ENCODE data around the gene ANKRD11.

Gene ANKRD11

DNA sequence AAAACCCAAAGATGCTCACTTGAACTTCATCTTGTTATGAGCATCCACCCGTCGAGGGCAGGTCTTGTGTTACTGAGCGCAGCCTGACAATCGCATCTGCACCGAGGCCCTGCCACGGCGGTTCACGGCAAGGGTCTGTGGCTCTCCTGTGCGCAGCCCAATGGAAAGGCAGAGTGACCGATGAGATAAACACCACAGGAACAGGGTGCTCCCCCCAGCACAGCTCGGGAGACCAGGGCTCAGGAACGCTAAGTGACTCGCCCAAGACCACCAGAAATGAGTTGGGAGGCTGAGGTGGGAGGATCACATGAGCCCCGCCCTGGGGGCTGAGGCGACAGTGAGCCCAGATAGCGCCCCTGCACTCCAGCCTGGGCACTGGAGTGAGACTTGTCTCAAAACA lies 134.7 kb downstream of the ANKRD11 start:
- no peak overlapping the region for H3K4me3 ChIP-seq (ENCODE audit: low read length)
- TF ChIP-seq, protein P1, sequence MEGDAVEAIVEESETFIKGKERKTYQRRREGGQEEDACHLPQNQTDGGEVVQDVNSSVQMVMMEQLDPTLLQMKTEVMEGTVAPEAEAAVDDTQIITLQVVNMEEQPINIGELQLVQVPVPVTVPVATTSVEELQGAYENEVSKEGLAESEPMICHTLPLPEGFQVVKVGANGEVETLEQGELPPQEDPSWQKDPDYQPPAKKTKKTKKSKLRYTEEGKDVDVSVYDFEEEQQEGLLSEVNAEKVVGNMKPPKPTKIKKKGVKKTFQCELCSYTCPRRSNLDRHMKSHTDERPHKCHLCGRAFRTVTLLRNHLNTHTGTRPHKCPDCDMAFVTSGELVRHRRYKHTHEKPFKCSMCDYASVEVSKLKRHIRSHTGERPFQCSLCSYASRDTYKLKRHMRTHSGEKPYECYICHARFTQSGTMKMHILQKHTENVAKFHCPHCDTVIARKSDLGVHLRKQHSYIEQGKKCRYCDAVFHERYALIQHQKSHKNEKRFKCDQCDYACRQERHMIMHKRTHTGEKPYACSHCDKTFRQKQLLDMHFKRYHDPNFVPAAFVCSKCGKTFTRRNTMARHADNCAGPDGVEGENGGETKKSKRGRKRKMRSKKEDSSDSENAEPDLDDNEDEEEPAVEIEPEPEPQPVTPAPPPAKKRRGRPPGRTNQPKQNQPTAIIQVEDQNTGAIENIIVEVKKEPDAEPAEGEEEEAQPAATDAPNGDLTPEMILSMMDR (conservative IDR thresholded peaks at IDR 0.05; ENCODE audit: low read length): no peak
- no peak for DNase-seq (ENCODE audit: low read depth)

DNA sequence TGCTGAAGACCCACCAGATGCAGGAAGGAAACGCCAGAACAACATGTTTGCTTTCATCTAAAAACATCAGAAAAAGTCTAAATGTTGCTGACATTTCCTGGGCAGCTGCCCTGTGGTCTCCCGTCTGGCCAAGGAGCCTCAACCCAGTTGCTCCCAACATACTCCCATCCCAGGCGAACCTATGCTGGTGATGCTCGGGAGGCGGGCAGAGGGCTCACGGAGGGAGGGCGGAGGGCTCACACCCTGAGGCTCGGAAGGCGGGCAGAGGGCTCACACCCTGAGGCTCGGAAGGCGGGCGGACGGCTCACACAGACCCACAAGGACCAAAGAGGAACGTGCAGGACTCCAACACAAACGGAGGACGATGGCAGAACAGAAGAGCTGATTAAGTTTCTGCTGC lies 135.4 kb downstream of the ANKRD11 start:
- no peak for DNase-seq (ENCODE audit: low read depth)
- H3K4me3 ChIP-seq (ENCODE audit: low read length): no peak overlapping the region
- TF ChIP-seq, protein P1 (conservative IDR thresholded peaks at IDR 0.05; ENCODE audit: low read length): no peak

DNA sequence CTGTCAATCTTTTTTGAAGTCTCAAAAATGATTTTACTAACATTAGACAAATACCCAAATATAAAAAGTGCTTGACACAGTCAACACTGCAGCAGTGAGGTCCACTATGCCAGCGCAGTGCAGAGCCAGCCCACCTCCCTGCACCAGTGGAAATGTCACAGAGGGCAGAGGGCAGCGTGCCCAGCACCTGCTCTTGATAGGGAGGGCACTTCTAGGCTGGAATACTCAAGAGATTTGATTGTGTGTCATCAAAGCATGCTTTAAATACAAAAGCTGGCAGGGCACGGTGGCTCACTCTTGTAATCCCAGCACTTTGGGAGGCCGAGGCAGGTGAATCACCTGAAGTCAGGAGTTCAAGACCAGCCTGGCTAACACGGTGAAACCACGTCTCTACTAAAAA lies 136.0 kb downstream of the ANKRD11 start:
- H3K4me3 ChIP-seq (ENCODE audit: low read length): no peak overlapping the region
- DNase-seq (ENCODE audit: low read depth): no peak
- TF ChIP-seq, protein P1 (conservative IDR thresholded peaks at IDR 0.05; ENCODE audit: low read length): no peak

DNA sequence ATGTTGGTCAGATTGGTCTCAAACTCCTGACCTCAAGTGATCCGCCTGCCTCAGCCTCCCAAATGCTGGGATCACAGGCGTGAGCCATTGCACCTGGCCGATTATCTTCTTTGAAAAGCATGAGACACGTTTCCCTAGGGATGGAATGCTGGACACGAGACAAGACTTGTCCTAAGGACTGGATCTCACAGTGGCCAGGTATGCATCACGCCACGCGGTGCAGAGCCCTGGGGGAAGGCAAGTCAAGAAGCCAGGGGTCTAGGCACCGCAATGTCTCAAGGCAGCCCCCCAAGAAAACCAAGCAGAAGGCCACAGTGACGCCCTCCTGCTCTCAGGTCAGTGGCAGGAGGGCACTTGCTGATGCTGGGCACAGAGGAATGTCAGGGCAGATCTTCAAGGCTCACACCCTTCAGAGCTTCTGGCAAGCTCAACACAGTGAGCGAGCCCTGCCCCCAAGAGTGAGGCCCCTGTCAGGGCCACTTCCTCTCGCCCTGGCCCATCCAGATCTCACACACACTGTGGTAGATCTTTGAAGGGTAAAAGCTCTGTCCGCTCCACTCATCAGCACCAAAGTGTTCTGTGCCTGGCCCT lies 138.2 kb downstream of the ANKRD11 start:
- TF ChIP-seq, protein P1 (conservative IDR thresholded peaks at IDR 0.05; ENCODE audit: low read length): no peak
- DNase-seq (ENCODE audit: low read depth): no peak
- H3K4me3 ChIP-seq (ENCODE audit: low read length): no peak overlapping the region

DNA sequence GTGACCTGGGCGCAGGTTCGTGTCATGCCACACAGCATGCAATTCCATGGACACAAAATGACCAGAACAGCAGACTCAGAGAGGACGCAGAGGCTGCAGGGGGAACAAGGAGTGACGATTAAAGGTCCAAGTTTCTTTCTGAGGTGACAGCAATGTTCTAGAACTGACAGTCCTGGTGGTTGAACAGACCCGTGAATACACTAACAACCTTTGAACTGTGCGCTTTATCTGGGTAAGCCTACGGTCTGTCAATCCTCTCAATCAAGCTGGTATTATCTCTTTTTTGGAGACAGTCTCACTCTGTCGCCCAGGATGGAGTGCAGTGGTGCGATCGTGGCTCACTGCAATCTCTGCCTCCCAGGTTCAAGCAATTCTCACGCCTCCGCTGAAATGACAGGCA lies 138.7 kb downstream of the ANKRD11 start:
- TF ChIP-seq, protein P1 (conservative IDR thresholded peaks at IDR 0.05; ENCODE audit: low read length): no peak
- DNase-seq (ENCODE audit: low read depth): no peak

DNA sequence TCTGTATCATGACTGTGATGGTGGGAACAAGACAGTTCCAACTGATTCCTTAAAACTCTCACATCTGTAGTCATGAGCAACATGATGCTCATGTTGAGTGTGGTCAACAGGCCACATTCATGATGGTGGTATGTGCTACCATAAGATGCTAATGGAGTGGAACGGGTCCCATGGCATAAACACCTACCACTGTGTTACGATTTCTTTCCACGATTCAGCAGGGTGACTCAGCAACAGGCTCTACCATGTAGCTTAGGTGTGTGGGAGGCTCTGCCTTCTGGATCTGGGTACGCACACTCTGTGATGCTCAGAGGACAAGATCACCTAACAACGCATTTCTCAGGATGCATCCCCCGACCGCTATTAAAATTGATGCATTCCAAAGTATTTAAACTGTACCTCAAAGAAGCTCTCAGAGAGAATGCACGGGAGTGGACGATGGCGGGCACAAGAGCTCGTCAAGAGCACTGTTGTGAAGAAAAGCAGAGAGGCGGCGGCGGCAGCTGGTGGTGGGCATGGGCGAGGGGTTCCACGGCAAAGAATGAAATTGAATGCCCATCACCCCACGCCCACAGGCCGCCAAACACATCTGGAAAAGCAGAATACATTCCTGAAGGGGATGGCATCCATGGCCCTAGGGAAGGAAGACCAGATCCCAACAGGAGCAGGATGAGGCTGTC lies 139.5 kb downstream of the ANKRD11 start:
- DNase-seq (ENCODE audit: low read depth): peak; percentile 9
- H3K4me3 ChIP-seq (ENCODE audit: low read length): no peak overlapping the region
- TF ChIP-seq, protein P1 (conservative IDR thresholded peaks at IDR 0.05; ENCODE audit: low read length): no peak

More for the DNA sequence above, 138.7 kb downstream of the ANKRD11 start:
- no peak overlapping the region for H3K4me3 ChIP-seq (ENCODE audit: low read length)
